H1 (cell line): ENCODE data around the gene DGKH. TPM values are rescaled to one million over a fixed set of nuclear protein-coding genes. Genes with fewer than 3 reads are reported as not detected.

Experiments used
- CTCF ChIA-PET: fragments of 300-600 bp; sonication (Branson Sonifier 250); formaldehyde crosslinking; loops from one replicate; lab custom pipeline; 2021; ENCODE audit not compliant: partially characterized antibody; lab: Charles Lee
- POLR2A ChIA-PET: fragments of 300-600 bp; sonication (Branson Sonifier 250); formaldehyde crosslinking; loops from one replicate; lab custom pipeline; 2021; ENCODE audit warnings: inconsistent platforms; ENCODE audit not compliant: partially characterized antibody; lab: Charles Lee
- DNase-seq, 2 experiments: peaks; one replicate each; pipeline versions ENCODE4 v3.0.0 to v3.0.0-alpha.2; 2010 to 2022; ENCODE audit warnings: low spot score in 2 of 2, low read depth in 1 of 2, mixed read lengths in 1 of 2
- FAIRE-seq: peaks from 2 replicates; lab custom pipeline; 2011; peaks lifted over from hg19 to GRCh38; lab: Jason Lieb, UNC
- H2AFZ ChIP-seq: 2 replicates; pipeline ENCODE4 v1.8.1; 2012; ENCODE audit warnings: low read length, inconsistent platforms
- H2AK5ac ChIP-seq: 2 replicates; pipeline ENCODE4 v1.6.1; 2013; ENCODE audit warnings: low read depth, low read length
- H2BK120ac ChIP-seq: replicated peaks from 2 replicates; pipeline ENCODE3; 2013; ENCODE audit warnings: low read depth, low read length, inconsistent platforms
- H2BK12ac ChIP-seq: 2 replicates; pipeline ENCODE4 v1.6.1; 2013; ENCODE audit warnings: low read depth, low read length
- H2BK15ac ChIP-seq: 2 replicates; pipeline ENCODE4 v1.6.1; 2013; ENCODE audit warnings: low read length
- H2BK20ac ChIP-seq: 2 replicates; pipeline ENCODE4 v1.6.1; 2013; ENCODE audit warnings: low read length
- H2BK5ac ChIP-seq: 2 replicates; pipeline ENCODE4 v1.6.1; 2013; ENCODE audit warnings: low read depth, low read length
- H3K14ac ChIP-seq: 2 replicates; pipeline ENCODE4 v1.6.1; 2013; ENCODE audit warnings: inconsistent platforms; ENCODE audit not compliant: insufficient read length
- H3K18ac ChIP-seq: 2 replicates; pipeline ENCODE4 v1.6.1; 2013; ENCODE audit warnings: low read length; ENCODE audit errors: extremely low read depth
- H3K23ac ChIP-seq: 2 replicates; pipeline ENCODE4 v1.6.1; 2013; ENCODE audit warnings: inconsistent platforms; ENCODE audit not compliant: insufficient read length
- H3K23me2 ChIP-seq: 2 replicates; pipeline ENCODE4 v1.6.1; 2013; ENCODE audit warnings: low read depth, low read length
- H3K27ac ChIP-seq: 2 replicates; pipeline ENCODE4 v1.6.1; 2011; ENCODE audit warnings: low read depth, low read length, inconsistent platforms
- H3K27me3 ChIP-seq, 4 experiments: replicated peaks in 1 of 4; 1 replicate in 1 of 4; 2 replicates in 3 of 4; pipeline versions ENCODE4 v1.6.1 to v1.8.1; 2011 to 2013; ENCODE audit warnings: low read length in 3 of 4, mild to moderate bottlenecking in 3 of 4, inconsistent platforms in 2 of 4, mixed read lengths in 2 of 4, moderate library complexity in 1 of 4; ENCODE audit not compliant: control insufficient read depth in 3 of 4, insufficient read depth in 3 of 4; ENCODE audit errors: extremely low read depth in 1 of 4
- H3K36me3 ChIP-seq, 4 experiments: 2 replicates each; pipeline versions ENCODE4 v1.6.1 to v1.8.1; 2011 to 2013; ENCODE audit warnings: mild to moderate bottlenecking in 4 of 4, low read length in 3 of 4, moderate library complexity in 2 of 4, control low read depth in 1 of 4, inconsistent platforms in 1 of 4; ENCODE audit not compliant: insufficient read depth in 4 of 4, control insufficient read depth in 2 of 4
- H3K4ac ChIP-seq: replicated peaks from 2 replicates; pipeline ENCODE3; 2013; ENCODE audit warnings: low read length, low read depth, mixed read lengths, inconsistent platforms; ENCODE audit not compliant: insufficient read length
- H3K4me1 ChIP-seq, 4 experiments: replicated peaks in 1 of 4; 1 replicate in 1 of 4; 2 replicates in 3 of 4; pipeline versions ENCODE4 v1.6.1 to v1.8.1; 2011 to 2013; ENCODE audit warnings: low read length in 3 of 4, inconsistent platforms in 2 of 4, mixed read lengths in 1 of 4; ENCODE audit not compliant: insufficient read depth in 4 of 4, control insufficient read depth in 3 of 4
- H3K4me2 ChIP-seq, 2 experiments: 2 replicates each; pipeline versions ENCODE4 v1.6.1 to v1.8.1; 2011 to 2013; ENCODE audit warnings: low read depth in 2 of 2, low read length in 2 of 2, control low read depth in 1 of 2, inconsistent platforms in 1 of 2, mild to moderate bottlenecking in 1 of 2; ENCODE audit not compliant: insufficient read depth in 1 of 2
- H3K4me3 ChIP-seq, 4 experiments: fragments of 200-600, 300-600 bp in 1 of 4; sonication (generic), shearing (Covaris generic), sonication (Bioruptor Twin) in 1 of 4; 2 replicates each; pipeline versions ENCODE4 v1.5.1 to v1.8.1; 2011 to 2016; ENCODE audit warnings: low read length in 4 of 4, low read depth in 3 of 4, control low read depth in 2 of 4, inconsistent platforms in 2 of 4, mild to moderate bottlenecking in 2 of 4, mixed read lengths in 1 of 4, moderate library complexity in 1 of 4; ENCODE audit not compliant: insufficient read depth in 2 of 4; ENCODE audit errors: extremely low read depth in 1 of 4
- H3K56ac ChIP-seq: replicated peaks from 2 replicates; pipeline ENCODE3; 2013; ENCODE audit warnings: low read depth, mild to moderate bottlenecking, mixed read lengths, low read length, inconsistent platforms; ENCODE audit not compliant: insufficient read length
- H3K79me1 ChIP-seq: 2 replicates; pipeline ENCODE4 v1.6.1; 2013; ENCODE audit warnings: low read depth, low read length, control low read depth
- H3K79me2 ChIP-seq, 2 experiments: 2 replicates each; pipeline versions ENCODE4 v1.6.1 to v1.8.1; 2012 to 2013; ENCODE audit warnings: low read length in 2 of 2, mild to moderate bottlenecking in 2 of 2, inconsistent platforms in 1 of 2; ENCODE audit not compliant: insufficient read depth in 2 of 2, control insufficient read depth in 1 of 2
- H3K9ac ChIP-seq, 4 experiments: replicated peaks in 1 of 4; 1 replicate in 1 of 4; 2 replicates in 3 of 4; pipeline versions ENCODE4 v1.6.1 to v1.8.1; 2011 to 2013; ENCODE audit warnings: low read depth in 3 of 4, low read length in 3 of 4, control low read depth in 2 of 4, mild to moderate bottlenecking in 2 of 4, moderate library complexity in 2 of 4, inconsistent platforms in 1 of 4; ENCODE audit errors: extremely low read depth in 1 of 4
- H3K9me3 ChIP-seq, 2 experiments: 2 replicates each; pipeline versions ENCODE4 v1.6.1 to v1.8.1; 2012 to 2013; ENCODE audit warnings: mild to moderate bottlenecking in 2 of 2, moderate library complexity in 2 of 2, control low read depth in 1 of 2, inconsistent platforms in 1 of 2, low read depth in 1 of 2, low read length in 1 of 2, mixed read lengths in 1 of 2; ENCODE audit not compliant: insufficient read depth in 2 of 2
- H4K20me1 ChIP-seq, 2 experiments: replicated peaks in 1 of 2; 2 replicates each; pipeline versions ENCODE3 to v1.8.1; 2011 to 2013; ENCODE audit warnings: inconsistent platforms in 2 of 2, low read length in 2 of 2, mild to moderate bottlenecking in 1 of 2; ENCODE audit not compliant: insufficient read depth in 2 of 2, control insufficient read depth in 1 of 2
- H4K5ac ChIP-seq: 2 replicates; pipeline ENCODE4 v1.6.1; 2013; ENCODE audit warnings: low read length, low read depth, mixed read lengths, inconsistent platforms; ENCODE audit not compliant: insufficient read length
- H4K8ac ChIP-seq: 2 replicates; pipeline ENCODE4 v1.8.0; 2013; ENCODE audit warnings: mild to moderate bottlenecking, moderate library complexity, low read length, inconsistent platforms; ENCODE audit not compliant: insufficient read depth; ENCODE audit errors: extremely low read depth
- H4K91ac ChIP-seq: replicated peaks from 2 replicates; pipeline ENCODE3; 2013; ENCODE audit warnings: low read length, mixed read lengths, inconsistent platforms; ENCODE audit not compliant: insufficient read length
- ATF2 ChIP-seq: IDR thresholded peaks from 2 replicates; pipeline ENCODE4 v1.6.1; 2012; ENCODE audit warnings: low read length, inconsistent platforms
- BACH1 ChIP-seq: IDR thresholded peaks from 2 replicates; pipeline ENCODE4 v1.6.1; 2012; ENCODE audit warnings: low read length, improper control_type of control experiment
- CREB1 ChIP-seq: IDR thresholded peaks from 2 replicates; pipeline ENCODE4 v1.6.1; 2012; ENCODE audit warnings: inconsistent platforms
- EGR1 ChIP-seq: IDR thresholded peaks from 2 replicates; pipeline ENCODE4 v1.6.1; 2011; ENCODE audit warnings: low read depth, low read length, borderline replicate concordance
- EP300 ChIP-seq, 2 experiments: IDR thresholded peaks; 1 replicate in 1 of 2; 2 replicates in 1 of 2; pipeline ENCODE4 v1.6.1; 2011 to 2012; ENCODE audit warnings: low read depth in 2 of 2, low read length in 2 of 2, mild to moderate bottlenecking in 2 of 2, borderline replicate concordance in 1 of 2, inconsistent platforms in 1 of 2, moderate library complexity in 1 of 2
- TCF12 ChIP-seq: IDR thresholded peaks from 2 replicates; pipeline ENCODE4 v1.6.1; 2011; ENCODE audit warnings: low read depth, mild to moderate bottlenecking, low read length
- polyA plus RNA-seq, 7 experiments: library from polyadenylated mRNA; depleted of rRNA in 3 of 7; stranded (reverse) in 5 of 7; unstranded in 2 of 7; fragments of >200 nt in 5 of 7; fragments of 200-250 nt in 2 of 7; gene quantifications; 1 replicate in 5 of 7; 2 replicates in 1 of 7; 4 replicates in 1 of 7; pipeline versions ENCODE4 v1.2.1 to v1.2.3, GENCODE V29; 2011 to 2013; ENCODE audit warnings: missing spikeins in 2 of 7, mixed read lengths in 2 of 7
- total RNA-seq: library from RNA; stranded (reverse); fragmentation: NEBNext Ultra II Directional; extraction: Animal tissue kit (Norgen Biotek cat#: 25700); gene quantifications from 2 replicates; pipeline ENCODE4 v1.2.1, GENCODE V29; 2021

Gene DGKH
- total and polyA plus RNA-seq, 2 of the 8 experiments (the other 6 are each of a cell fraction or from before 2014, with no cell fraction given), result 2.1 to 7.9 TPM

GRCh38 chr13:42021851-42022250 is 26.6 kb upstream of the DGKH start:
- Histone ChIP-seq H3K18ac (no peak overlapping the region), H3K79me2 (no peaks in the 10 kb centered on the region), H3K79me1 (no peaks in the 10 kb centered on the region), H2BK120ac (no peak overlapping the region), H4K91ac (no peak overlapping the region), H4K5ac (no peak overlapping the region), H3K23ac (no peak overlapping the region), H2AFZ (no peak overlapping the region), H2BK5ac (no peak overlapping the region), H3K4me1 (no peaks in the 10 kb centered on the region), H2BK15ac (no peak overlapping the region), H4K20me1 (no peaks in the 10 kb centered on the region), H4K8ac (no peak overlapping the region), H3K4me3 (no peak overlapping the region), H2BK20ac (no peak overlapping the region), H3K4ac (no peak overlapping the region), H3K14ac (no peak overlapping the region), H3K36me3 (no peaks in the 10 kb centered on the region), H2AK5ac (no peak overlapping the region), H3K56ac (no peak overlapping the region), H2BK12ac (no peak overlapping the region), H3K27me3 (no peaks in the 10 kb centered on the region), H3K27ac (no peak overlapping the region), H3K23me2 (no peaks in the 10 kb centered on the region), H3K9ac (no peak overlapping the region), H3K4me2 (no peak overlapping the region), H3K9me3 (no peaks in the 10 kb centered on the region)
- no peak for TF ChIP-seq ATF2
- TF ChIP-seq CREB1, result no peak
- TF ChIP-seq EP300 (IDR thresholded peaks at IDR 0.05; ENCODE audit: borderline replicate concordance in 1 of 2, low read depth in 2 of 2, low read length in 2 of 2), result no peak
- no peak for TF ChIP-seq TCF12
- no peak for TF ChIP-seq BACH1
- no peak for TF ChIP-seq EGR1
- FAIRE-seq, result no peak
- ChIA-PET CTCF (no interaction called here), POLR2A (no interaction called here)
- no peak for DNase-seq
